ENCODE measurements around the gene TEKT5.
"Not testable (repeated sequence)": the region's sequence is repeated elsewhere in the genome, so short reads cannot be mapped to it uniquely, and the experiment has no call there.

- not testable (repeated sequence) for TF ChIP-seq CTCF, POLR2A (IDR thresholded peaks at IDR 0.05)
Measured at GRCh38 chr16:10633429-10633828, 61.3 kb downstream of the TEKT5 start.
